Kidney epithelial cell (primary cell): ENCODE results near the gene OR1K1. TPM values are rescaled to one million over a fixed set of nuclear protein-coding genes. Genes with fewer than 3 reads are reported as not detected.
A peak's percentile ranks its signal among the peaks of the same experiment; 100 is the strongest.

ENCODE experiments used
- DNase-seq: peaks from one replicate; pipeline ENCODE4 v3.0.0-alpha.2; 2010; ENCODE audit warnings: low read depth
- H3K27me3 ChIP-seq: 2 replicates; pipeline ENCODE4 v1.6.0; 2011; ENCODE audit warnings: low read length; ENCODE audit not compliant: control insufficient read depth, insufficient read depth
- H3K36me3 ChIP-seq: 2 replicates; pipeline ENCODE4 v1.5.1; 2011; ENCODE audit warnings: low read length; ENCODE audit not compliant: control insufficient read depth, insufficient read depth
- H3K4me3 ChIP-seq: 2 replicates; pipeline ENCODE4 v1.5.1; 2011; ENCODE audit warnings: low read depth, mild to moderate bottlenecking, control low read depth, low read length
- total RNA-seq: library from RNA; depleted of rRNA; stranded (reverse); fragments of >200 nt; gene quantifications from 2 replicates; pipeline ENCODE4 v1.2.3, GENCODE V29; 2015
- TF ChIP-seq, protein P1 (sequence below): IDR thresholded peaks from 2 replicates; pipeline ENCODE4 v1.5.1; 2011; ENCODE audit warnings: mild to moderate bottlenecking, moderate library complexity, low read length, control low read depth, inconsistent platforms; ENCODE audit not compliant: insufficient read depth, poor library complexity, severe bottlenecking

OR1K1 gene, protein sequence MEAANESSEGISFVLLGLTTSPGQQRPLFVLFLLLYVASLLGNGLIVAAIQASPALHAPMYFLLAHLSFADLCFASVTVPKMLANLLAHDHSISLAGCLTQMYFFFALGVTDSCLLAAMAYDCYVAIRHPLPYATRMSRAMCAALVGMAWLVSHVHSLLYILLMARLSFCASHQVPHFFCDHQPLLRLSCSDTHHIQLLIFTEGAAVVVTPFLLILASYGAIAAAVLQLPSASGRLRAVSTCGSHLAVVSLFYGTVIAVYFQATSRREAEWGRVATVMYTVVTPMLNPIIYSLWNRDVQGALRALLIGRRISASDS
- not detected in 2 replicates for total RNA-seq

- Histone ChIP-seq H3K4me3 (no peak within 1 kb of the TSS), H3K27me3 (no peaks in the 10 kb centered on the region), H3K36me3 (no peaks in the 10 kb centered on the region)
- TF ChIP-seq, protein P1, sequence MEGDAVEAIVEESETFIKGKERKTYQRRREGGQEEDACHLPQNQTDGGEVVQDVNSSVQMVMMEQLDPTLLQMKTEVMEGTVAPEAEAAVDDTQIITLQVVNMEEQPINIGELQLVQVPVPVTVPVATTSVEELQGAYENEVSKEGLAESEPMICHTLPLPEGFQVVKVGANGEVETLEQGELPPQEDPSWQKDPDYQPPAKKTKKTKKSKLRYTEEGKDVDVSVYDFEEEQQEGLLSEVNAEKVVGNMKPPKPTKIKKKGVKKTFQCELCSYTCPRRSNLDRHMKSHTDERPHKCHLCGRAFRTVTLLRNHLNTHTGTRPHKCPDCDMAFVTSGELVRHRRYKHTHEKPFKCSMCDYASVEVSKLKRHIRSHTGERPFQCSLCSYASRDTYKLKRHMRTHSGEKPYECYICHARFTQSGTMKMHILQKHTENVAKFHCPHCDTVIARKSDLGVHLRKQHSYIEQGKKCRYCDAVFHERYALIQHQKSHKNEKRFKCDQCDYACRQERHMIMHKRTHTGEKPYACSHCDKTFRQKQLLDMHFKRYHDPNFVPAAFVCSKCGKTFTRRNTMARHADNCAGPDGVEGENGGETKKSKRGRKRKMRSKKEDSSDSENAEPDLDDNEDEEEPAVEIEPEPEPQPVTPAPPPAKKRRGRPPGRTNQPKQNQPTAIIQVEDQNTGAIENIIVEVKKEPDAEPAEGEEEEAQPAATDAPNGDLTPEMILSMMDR = no peak
- no peak for DNase-seq
Measured at GRCh38 chr9:122800066-122801060, at the start of gene OR1K1. Gene OR1K1 (plus strand): TSS chr9:122800123. CDS start chr9:122800123, 0 bp downstream.

DNA sequence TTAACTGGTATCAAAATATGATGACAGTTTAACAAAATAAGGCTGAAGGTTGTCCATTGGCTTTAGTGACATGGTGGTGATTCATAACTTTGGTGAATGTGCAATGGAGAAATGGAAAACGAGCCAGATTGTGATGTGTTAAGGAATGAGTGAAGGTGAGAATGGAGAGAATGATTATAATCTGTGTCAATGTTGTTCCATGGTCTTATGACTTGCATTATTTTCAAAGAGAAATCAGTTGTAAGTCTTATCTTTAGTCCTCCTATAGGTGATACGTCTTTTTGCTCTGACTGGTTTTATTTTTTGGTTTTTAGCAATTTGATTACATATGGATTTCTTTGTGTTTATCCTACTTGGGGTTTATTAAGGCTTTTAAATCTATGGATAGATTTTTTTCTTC lies 45.1 kb upstream of the OR1K1 start:
- TF ChIP-seq, protein P1 = no peak
- no peaks in the 10 kb centered on the region for H3K36me3 ChIP-seq
- H3K27me3 ChIP-seq = no peaks in the 10 kb centered on the region
- DNase-seq = no peak
- no peak overlapping the region for H3K4me3 ChIP-seq

GRCh38 chr9:122767817-122768216 lies 32.1 kb upstream of the OR1K1 start:
- DNase-seq = no peak
- TF ChIP-seq, protein P1 = no peak
- Histone ChIP-seq H3K27me3 (no peaks in the 10 kb centered on the region), H3K36me3 (no peaks in the 10 kb centered on the region), H3K4me3 (no peak overlapping the region)

- Histone ChIP-seq H3K4me3 (no peak overlapping the region), H3K27me3 (no peaks in the 10 kb centered on the region), H3K36me3 (no peaks in the 10 kb centered on the region)
- TF ChIP-seq, protein P1 = no peak
- DNase-seq = no peak
Measured at GRCh38 chr9:122777052-122777451, 22.9 kb upstream of the OR1K1 start.

- TF ChIP-seq, protein P1 = no peak
- DNase-seq = peak; percentile 34
- Histone ChIP-seq H3K36me3 (no peaks in the 10 kb centered on the region), H3K27me3 (no peaks in the 10 kb centered on the region), H3K4me3 (no peak overlapping the region)
Measured at GRCh38 chr9:122777935-122778627, 21.8 kb upstream of the OR1K1 start.
